LNCAP (cell line): ENCODE data around the gene SLC27A2.

Source experiments
- TF ChIP-seq, protein P1 (sequence below): fragments of 450-650 bp; IDR thresholded peaks from 2 replicates; pipeline ENCODE4 v1.5.1; 2017; ENCODE audit warnings: mild to moderate bottlenecking

The SLC27A2 gene

DNA sequence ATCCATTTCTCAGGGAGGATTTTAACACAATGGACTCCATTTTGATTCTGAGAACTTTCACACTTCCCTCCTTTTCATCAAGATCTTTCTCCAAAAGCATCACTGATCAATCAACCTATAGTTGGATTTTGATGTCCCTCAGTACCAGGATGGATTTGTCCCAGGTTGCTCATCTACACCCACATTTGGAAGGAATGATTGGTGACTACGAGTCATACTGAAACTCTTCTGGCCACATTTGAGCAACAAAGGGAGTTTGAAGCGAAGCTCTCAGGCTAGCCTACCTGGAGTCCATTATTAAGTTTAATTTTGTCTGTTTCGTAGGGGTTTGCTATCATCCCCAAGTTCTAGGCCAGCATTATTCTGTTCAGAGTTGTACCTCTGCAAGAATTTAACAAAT, 31.6 kb upstream of the SLC27A2 start:
- TF ChIP-seq, protein P1, sequence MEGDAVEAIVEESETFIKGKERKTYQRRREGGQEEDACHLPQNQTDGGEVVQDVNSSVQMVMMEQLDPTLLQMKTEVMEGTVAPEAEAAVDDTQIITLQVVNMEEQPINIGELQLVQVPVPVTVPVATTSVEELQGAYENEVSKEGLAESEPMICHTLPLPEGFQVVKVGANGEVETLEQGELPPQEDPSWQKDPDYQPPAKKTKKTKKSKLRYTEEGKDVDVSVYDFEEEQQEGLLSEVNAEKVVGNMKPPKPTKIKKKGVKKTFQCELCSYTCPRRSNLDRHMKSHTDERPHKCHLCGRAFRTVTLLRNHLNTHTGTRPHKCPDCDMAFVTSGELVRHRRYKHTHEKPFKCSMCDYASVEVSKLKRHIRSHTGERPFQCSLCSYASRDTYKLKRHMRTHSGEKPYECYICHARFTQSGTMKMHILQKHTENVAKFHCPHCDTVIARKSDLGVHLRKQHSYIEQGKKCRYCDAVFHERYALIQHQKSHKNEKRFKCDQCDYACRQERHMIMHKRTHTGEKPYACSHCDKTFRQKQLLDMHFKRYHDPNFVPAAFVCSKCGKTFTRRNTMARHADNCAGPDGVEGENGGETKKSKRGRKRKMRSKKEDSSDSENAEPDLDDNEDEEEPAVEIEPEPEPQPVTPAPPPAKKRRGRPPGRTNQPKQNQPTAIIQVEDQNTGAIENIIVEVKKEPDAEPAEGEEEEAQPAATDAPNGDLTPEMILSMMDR: no peak

DNA sequence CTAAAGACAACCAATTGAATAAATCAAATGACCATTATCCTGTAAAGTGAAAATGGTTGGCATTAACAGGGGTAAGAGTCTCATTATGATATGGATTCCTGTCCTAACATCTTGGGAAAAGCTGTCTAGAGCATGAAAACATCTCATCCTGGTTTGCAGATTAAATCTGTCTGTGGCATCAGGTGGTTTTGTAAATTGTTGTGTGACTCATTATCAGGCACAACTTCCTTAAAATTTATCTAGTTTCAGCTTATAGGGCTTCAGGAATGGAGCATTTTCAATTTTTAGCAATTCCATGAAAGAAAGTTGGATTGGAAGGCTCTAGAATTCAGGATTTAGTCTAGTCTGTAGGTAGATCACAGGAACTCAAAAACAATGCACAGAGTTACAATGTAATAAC, 31.1 kb upstream of the SLC27A2 start:
- TF ChIP-seq, protein P1: no peak

DNA sequence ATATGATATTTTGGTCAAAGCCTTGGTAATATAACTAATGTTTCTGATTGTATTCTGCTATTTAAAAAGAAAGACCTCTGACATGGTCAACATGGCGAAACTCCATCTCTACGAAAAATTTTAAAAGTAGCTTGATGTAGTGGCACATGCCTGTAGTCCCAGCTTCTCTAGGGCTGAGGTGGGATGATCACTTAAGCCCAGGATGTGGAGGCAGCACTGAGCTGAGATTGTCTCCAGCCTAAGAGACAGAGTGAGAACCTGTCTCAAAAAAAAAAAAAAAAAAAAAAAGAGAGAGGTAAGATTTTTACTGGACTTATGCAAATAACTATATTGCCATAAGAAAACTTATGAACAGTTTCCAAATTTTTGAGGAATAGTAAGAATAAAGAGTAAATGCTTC, 30.5 kb upstream of the SLC27A2 start:
- TF ChIP-seq, protein P1: no peak

DNA sequence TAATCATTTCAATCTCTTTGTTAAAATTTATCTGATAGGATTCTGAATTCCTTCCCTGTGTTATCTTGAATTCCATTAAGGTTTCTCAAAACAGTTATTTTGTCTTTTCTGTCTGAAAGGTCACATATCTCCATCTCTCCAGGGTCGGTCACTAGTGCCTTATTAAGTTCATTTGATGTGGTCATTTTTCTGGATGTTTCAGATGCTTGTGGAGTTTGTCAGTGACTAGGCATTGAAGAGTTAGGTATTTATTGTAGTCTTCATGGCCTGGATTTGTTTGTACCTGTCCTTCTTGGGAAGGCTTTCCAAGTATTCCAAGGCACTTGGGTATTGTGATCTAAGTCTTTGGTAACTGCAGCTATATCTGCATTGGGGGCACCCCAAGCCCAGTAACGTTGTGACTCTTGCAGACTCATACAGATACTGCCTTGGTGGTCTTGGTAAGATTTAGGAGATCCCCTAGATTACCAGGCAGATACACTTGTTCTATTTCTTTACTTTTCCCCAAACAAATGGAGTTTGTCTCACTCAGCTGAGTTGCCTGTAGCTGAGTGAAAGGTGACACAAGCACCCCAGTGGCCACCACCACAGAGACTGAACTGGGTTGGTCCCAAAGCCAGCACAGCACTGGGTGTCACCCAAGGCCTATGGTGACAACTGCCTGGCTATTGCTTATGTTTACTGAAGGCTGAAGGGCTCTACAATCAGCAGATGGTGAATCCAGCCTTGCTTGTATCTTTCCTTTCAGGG, 18.9 kb upstream of the SLC27A2 start:
- TF ChIP-seq, protein P1: no peak

DNA sequence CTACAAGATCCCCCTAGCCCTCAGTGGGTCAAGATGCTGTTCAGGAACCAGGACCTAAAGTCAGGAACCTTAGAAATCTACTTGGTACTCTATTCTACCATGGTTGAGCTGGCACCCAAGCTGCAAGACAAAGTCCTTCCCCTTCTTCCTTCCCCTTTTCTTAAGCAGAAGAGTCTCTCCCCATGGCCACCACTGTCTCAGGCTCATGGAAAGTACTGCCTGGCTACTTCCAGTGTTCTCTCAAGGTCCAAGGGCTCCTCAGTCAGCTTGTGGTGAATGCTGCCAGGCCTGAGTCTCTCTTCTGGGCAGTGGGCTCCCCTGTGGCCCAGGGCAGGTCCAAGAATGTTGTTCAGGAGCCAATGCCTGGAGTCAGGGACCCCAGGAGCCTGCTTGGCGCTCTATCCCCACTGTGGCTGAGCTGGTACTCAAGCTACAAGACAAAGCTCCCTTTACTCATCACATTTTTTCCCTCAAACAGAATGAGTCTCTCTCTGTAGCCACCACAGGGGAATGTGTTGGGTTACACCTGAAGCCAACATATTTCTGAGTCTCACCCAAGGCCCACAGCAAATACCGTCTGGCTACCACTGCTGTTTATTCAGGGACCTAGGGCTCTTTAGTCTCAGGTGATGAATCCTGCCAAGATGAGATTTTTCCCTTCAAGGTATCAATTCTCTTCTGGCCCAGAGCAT, 18.1 kb upstream of the SLC27A2 start:
- TF ChIP-seq, protein P1: no peak

DNA sequence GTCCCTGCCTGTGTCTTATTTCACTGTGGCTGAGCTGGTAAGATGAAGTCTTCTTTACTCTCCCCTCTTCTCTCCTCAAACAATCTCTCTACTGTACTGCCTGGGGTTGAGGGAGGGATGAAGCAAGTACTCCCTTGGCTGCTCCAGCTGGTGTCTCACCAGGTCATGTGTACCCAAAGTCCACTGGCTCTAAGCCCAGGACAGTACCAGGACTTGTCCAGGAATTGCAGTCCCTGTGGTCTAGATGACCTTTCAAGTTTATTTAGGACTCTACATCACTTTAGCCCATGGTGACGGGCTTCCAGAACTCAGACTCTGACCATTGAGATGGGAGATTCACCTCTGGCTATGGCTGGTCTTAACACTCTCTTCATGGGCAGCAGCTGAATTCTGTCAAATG, 17.5 kb upstream of the SLC27A2 start:
- TF ChIP-seq, protein P1: no peak

DNA sequence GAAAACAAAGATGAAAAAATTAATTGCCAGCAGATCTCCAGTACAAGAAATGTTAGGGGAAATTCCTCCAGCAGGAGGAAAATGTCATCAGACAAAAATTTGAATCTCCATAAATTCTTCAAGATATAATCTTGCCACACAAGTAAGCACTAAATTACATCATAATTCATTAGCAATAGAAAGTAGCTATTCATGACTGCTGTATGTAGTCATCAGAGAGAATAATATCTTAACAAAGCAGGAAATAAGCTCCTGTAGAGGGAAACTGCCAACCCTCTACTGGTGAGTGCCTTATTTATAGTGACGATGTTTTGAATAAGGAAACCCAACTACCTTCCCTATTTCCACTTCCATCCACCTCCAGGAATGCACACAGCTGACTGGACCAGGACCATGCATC, 15.8 kb upstream of the SLC27A2 start:
- TF ChIP-seq, protein P1: no peak
